ENCODE measurements around the gene PLCD3.

- no peak for TF ChIP-seq CTCF (IDR thresholded peaks at IDR 0.05)
- TF ChIP-seq EP300 (IDR thresholded peaks at IDR 0.05), result no peak
These were observed 4.6 kb downstream of the PLCD3 start for GRCh38 chr17:45127548-45128300.
